GM12872 (cell line): Measurements from ENCODE around the gene ZBED6.

Source experiments
- TF ChIP-seq, protein P1 (sequence below): IDR thresholded peaks from 3 replicates; pipeline ENCODE4 v1.5.1; 2011; ENCODE audit warnings: low read depth, mild to moderate bottlenecking, low read length, moderate library complexity; ENCODE audit not compliant: insufficient read depth

The ZBED6 gene, protein sequence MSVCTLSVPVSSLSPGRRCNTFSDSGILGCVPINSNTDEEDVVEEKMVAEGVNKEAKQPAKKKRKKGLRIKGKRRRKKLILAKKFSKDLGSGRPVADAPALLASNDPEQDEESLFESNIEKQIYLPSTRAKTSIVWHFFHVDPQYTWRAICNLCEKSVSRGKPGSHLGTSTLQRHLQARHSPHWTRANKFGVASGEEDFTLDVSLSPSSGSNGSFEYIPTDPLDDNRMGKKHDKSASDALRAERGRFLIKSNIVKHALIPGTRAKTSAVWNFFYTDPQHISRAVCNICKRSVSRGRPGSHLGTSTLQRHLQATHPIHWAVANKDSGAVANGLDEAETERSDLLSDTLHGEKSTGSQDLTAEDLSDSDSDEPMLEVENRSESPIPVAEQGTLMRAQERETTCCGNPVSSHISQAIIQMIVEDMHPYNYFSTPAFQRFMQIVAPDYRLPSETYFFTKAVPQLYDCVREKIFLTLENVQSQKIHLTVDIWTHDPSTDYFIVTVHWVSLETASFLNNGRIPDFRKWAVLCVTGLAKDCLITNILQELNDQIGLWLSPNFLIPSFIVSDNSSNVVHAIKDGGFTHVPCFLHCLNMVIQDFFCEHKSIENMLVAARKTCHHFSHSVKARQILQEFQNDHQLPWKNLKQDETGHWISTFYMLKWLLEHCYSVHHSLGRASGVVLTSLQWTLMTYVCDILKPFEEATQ (N-terminal part only)

DNA sequence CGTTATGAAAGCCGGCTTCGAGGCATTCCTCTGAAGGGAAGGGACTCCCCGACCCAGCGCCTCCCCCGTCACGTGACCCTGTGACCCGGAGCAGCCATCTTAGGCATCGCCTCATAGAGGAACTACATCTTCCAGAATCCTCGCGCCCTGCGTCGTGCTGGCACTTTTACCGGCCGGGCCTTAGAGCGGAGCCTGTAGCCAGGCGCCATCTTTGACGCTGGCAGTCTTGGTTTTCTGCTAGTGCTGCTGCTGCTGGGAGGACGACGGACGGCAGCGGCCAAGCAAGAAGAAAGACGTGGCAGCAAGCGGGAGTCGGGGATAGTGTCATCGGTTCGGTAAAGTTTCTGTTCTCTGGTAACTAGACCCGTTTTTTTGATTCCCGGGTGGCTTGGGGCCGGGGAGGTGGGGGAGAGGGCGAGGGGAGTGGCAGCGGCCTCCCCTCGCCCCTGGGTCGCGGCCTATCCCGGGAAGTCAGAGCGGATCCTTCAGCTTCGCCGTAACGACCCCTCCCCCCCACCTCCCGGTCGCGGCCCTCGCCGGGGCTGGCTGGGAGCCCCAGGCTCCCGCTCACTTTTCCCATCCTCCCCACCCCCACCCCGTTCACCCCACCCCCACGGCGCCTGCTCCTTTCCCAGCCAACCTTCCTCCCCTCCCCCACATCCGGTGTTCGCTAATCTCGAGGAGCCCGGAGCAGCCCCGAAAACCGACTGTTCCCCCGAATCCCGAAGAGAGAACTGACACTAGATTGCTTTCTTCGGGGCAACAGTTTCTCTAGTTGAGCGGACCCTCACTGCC lies at the start of gene ZBED6, which contains the start of gene ZC3H11A:
TSS of gene ZBED6 (plus strand) at position 183 of the 795 bp plus-strand sequence. CDS start 1,900 bp downstream, outside the sequence.
TSS of gene ZC3H11A (plus strand) at position 183 of the 795 bp plus-strand sequence. CDS start 21,448 bp downstream, outside the sequence.
- TF ChIP-seq, protein P1, sequence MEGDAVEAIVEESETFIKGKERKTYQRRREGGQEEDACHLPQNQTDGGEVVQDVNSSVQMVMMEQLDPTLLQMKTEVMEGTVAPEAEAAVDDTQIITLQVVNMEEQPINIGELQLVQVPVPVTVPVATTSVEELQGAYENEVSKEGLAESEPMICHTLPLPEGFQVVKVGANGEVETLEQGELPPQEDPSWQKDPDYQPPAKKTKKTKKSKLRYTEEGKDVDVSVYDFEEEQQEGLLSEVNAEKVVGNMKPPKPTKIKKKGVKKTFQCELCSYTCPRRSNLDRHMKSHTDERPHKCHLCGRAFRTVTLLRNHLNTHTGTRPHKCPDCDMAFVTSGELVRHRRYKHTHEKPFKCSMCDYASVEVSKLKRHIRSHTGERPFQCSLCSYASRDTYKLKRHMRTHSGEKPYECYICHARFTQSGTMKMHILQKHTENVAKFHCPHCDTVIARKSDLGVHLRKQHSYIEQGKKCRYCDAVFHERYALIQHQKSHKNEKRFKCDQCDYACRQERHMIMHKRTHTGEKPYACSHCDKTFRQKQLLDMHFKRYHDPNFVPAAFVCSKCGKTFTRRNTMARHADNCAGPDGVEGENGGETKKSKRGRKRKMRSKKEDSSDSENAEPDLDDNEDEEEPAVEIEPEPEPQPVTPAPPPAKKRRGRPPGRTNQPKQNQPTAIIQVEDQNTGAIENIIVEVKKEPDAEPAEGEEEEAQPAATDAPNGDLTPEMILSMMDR: no peak

DNA sequence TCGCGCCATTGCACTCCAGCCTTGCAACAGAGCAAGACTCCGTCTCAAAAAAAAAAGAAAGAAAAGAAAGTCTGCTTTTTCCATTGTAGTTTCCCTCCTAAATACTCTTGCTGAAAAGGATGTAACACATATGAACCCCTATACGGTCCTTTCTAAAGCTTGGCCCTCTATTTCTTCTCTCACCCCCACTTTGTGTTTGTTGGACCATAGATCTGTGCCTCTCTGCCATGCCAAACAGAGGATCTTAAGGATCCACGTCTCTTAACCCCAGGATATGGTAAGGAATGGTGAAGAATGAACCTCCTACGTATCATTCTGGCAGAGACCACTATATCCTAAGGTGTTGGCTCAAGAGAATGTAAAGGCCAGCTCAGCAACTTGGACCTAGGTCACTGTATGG lies 49.1 kb upstream of the ZBED6 start:
- TF ChIP-seq, protein P1: no peak

DNA sequence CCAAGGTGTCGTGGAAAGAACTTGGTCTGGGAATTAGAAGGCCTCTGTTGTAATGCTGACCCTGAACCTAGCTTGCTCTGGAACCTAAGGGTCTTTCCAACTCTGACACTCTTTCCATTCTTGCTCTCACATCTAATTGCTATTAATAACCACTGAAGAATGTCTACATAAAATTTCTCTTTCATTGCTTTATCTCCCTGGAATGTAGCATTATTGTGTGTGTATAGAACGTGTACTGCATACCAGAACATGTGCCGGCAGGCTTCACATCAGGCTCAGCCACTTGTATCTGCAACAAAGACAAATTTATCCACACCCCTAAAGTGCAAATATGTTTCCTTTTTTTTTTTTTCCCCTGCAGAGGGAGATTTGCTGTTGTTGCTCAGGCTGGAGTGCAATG lies 44.4 kb upstream of the ZBED6 start:
- TF ChIP-seq, protein P1: no peak

DNA sequence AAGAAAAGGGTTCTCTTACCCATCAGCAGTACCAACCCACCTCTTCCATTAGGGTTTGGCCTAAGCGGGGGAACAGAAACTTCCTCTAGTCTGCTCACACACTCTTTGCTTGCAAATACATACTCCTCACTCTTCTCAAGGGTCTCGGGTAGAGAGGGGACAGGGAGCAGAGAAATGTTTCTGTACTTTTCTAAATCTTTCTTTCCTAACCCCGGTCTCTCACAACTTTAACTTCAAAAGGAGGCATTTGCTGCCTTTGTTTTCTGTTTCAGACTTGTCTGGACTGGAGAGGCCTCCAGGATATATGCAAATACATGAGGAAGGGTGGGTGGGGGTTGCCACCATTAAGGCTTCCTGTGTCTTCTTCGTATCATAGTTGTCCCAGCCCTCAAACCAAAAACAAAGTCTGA lies 41.0 kb upstream of the ZBED6 start:
- TF ChIP-seq, protein P1: no peak

DNA sequence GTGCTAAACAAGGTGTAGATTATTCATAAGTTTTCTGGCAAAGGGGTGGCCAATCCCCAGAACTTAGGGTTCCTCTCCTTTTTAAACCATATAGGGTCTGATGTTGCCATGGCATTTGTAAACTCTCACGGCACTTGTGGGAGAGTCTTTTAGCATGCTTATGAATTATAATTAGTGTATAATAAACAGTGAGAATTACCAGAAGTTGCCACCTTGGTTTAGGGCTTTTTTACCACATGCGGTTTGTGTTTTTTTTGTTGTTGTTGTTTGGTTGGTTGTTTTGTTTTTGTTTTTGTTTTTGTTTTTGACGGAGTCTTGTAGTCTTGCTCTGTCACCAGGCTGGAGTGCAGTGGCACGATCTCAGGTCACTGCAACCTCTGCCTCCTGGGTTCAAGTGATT lies 39.4 kb upstream of the ZBED6 start:
- TF ChIP-seq, protein P1: no peak

DNA sequence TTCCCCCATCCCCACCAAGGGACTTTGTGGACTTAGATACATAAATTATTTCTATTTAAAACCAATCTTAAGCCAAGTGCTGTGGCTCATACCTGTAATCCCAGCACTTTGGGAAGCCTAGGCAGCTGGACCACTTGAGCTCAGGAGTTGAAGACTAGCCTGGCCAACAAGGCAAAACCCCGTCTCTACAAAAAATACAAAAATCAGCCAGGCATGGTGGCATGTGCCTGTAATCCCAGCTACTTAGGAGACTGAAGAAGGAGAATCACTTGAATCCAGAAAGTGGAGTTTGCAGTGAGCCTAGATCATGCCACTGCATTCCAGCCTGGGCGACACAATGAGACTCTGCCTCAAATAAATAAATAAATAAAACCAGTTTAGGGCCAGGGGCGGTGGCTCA lies 34.9 kb upstream of the ZBED6 start:
- TF ChIP-seq, protein P1: no peak

DNA sequence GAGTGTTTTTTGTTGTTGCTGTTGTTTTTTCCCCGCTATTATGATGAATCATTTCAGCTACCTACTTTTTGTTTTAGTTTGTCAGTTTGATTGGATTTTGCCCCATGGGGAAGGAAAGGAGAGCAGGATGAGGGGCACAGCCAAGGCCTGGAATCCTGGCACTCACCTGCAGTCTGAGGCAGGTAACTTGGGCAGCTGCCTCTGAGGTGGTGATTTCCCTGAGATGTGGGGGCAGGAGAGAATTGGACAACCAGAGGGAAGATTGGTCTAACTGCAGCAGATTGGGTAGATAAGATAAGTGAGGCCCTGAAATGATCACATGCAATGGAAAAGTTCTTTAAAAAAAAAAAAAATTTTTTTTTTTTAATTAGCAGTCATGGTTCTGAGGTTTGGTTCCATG lies 31.9 kb upstream of the ZBED6 start:
- TF ChIP-seq, protein P1: no peak
